ENCODE results near the gene MITF. TPM values are rescaled to one million over a fixed set of nuclear protein-coding genes. Genes with fewer than 3 reads are reported as not detected.

The MITF gene
- total RNA-seq, 2 donors from 2014 or later, result 0.23 TPM; not detected in 1

GRCh38 chr3:70000563-70001081 is 261.4 kb downstream of the MITF start:
- ATAC-seq, result no peak
- Mint-ChIP-seq H3K27ac (no peak overlapping the region), H3K9me3 (peaks cover 0 to 5% of the 10 kb centered on the region in 2 donors), H3K36me3 (no peaks in the 10 kb centered on the region)
- DNase-seq (ENCODE audit: low spot score in 2 of 2), result no peak

GRCh38 chr3:70003119-70003518 is 263.9 kb downstream of the MITF start:
- no peak for DNase-seq (ENCODE audit: low spot score in 2 of 2)
- Mint-ChIP-seq H3K9me3 (peaks cover 0 to 5% of the 10 kb centered on the region in 2 donors), H3K27ac (no peak overlapping the region), H3K36me3 (no peaks in the 10 kb centered on the region)
- ATAC-seq, result no peak

GRCh38 chr3:70006089-70006488 is 266.8 kb downstream of the MITF start:
- Mint-ChIP-seq H3K9me3 (no peaks in the 10 kb centered on the region), H3K36me3 (no peaks in the 10 kb centered on the region), H3K27ac (no peak overlapping the region)
- ATAC-seq (no peak), DNase-seq (ENCODE audit: low spot score in 2 of 2) (no peak)

- no peaks in the 10 kb centered on the region for H3K36me3 Mint-ChIP-seq
- DNase-seq (ENCODE audit: low spot score in 2 of 2), result no peak
- no peak for ATAC-seq
- H3K27ac Mint-ChIP-seq, result no peak overlapping the region
- H3K9me3 Mint-ChIP-seq, result peaks cover 0 to 4% of the 10 kb centered on the region in 2 donors
Measured at GRCh38 chr3:70010346-70010745, 271.1 kb downstream of the MITF start.

GRCh38 chr3:70011582-70011981 is 272.3 kb downstream of the MITF start:
- DNase-seq (ENCODE audit: low spot score in 2 of 2), result no peak
- ATAC-seq, result no peak
- Mint-ChIP-seq H3K36me3 (no peaks in the 10 kb centered on the region), H3K9me3 (peaks cover 0 to 4% of the 10 kb centered on the region in 2 donors), H3K27ac (no peak overlapping the region)

Measured in activated naive CD4-positive, alpha-beta T cell treated with anti-CD3 and anti-CD28 coated beads, Interleukin-2, amount 50 U/mL, for 72 hours (primary cell).